T-helper 2 cell treated with Interferon-gamma antibody and Interleukin-4, amounts not matched to agents 100 ng/mL and 5 ng/mL, for 36 hours (primary cell): ENCODE data around the gene RTEL1. TPM values are rescaled to one million over a fixed set of nuclear protein-coding genes. Genes with fewer than 3 reads are reported as not detected.
"Not testable (repeated sequence)": the region's sequence is repeated elsewhere in the genome, so short reads cannot be mapped to it uniquely, and the experiment has no call there.

Source experiments
- intact Hi-C: fragments of 100-400 bp; cut with micrococcal nuclease; formaldehyde crosslinking; loops from one replicate; pipeline ENCODE4 v1.15.1; 2023
- total RNA-seq: library from RNA; stranded (reverse); gene quantifications from 2 replicates; pipeline ENCODE4 v1.2.3, GENCODE V29; 2022

The RTEL1 gene, protein sequence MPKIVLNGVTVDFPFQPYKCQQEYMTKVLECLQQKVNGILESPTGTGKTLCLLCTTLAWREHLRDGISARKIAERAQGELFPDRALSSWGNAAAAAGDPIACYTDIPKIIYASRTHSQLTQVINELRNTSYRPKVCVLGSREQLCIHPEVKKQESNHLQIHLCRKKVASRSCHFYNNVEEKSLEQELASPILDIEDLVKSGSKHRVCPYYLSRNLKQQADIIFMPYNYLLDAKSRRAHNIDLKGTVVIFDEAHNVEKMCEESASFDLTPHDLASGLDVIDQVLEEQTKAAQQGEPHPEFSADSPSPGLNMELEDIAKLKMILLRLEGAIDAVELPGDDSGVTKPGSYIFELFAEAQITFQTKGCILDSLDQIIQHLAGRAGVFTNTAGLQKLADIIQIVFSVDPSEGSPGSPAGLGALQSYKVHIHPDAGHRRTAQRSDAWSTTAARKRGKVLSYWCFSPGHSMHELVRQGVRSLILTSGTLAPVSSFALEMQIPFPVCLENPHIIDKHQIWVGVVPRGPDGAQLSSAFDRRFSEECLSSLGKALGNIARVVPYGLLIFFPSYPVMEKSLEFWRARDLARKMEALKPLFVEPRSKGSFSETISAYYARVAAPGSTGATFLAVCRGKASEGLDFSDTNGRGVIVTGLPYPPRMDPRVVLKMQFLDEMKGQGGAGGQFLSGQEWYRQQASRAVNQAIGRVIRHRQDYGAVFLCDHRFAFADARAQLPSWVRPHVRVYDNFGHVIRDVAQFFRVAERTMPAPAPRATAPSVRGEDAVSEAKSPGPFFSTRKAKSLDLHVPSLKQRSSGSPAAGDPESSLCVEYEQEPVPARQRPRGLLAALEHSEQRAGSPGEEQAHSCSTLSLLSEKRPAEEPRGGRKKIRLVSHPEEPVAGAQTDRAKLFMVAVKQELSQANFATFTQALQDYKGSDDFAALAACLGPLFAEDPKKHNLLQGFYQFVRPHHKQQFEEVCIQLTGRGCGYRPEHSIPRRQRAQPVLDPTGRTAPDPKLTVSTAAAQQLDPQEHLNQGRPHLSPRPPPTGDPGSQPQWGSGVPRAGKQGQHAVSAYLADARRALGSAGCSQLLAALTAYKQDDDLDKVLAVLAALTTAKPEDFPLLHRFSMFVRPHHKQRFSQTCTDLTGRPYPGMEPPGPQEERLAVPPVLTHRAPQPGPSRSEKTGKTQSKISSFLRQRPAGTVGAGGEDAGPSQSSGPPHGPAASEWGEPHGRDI (N-terminal part only)
- total RNA-seq, result 49.5 and 52.4 TPM in 2 replicates

DNA sequence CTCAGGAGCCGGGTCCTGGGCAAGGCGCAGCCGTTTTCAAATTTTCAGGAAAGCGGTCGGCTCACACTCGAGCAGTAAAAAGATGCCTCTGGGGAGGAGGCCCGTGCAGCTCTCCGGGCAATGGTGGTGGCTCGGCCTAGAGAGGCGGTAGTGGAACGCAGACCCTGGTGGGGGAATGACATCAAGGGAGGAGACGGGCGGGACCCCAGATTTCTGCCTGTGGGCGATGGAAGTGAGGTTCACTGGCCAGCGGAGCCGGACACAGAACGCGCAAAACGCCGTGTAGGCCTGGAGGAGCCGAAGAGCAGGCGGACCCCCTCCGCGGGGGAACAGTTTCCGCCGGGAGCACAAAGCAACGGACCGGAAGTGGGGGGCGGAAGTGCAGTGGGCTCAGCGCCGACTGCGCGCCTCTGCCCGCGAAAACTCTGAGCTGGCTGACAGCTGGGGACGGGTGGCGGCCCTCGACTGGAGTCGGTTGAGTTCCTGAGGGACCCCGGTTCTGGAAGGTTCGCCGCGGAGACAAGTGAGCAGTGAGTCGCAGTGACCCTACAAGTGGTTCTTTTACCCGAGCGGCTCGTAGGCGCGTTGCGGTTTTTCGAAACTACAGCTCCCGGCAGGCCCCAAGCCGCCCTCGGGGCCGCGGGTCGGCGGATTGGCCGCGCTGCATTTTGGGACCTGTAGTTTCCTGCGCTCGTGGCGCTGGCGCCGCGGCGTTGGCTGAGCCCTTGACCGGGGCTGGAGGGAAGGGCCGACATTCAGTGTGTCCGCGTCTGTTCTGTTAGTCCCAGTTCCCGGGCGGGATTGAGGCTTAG lies at the start of gene RTEL1:
Gene RTEL1 (plus strand): TSS at position 376 of the 812 bp plus-strand sequence. CDS start 1,091 bp downstream, outside the sequence.
- intact Hi-C loops, result loop anchor here (1.0 to 10.0 kb wide), 5 partner anchors 31 to 407 kb away; partner anchors contain the start of genes ABHD16B, ARFRP1, GMEB2 and SAMD10

GRCh38 chr20:63610581-63611435 lies 47.3 kb upstream of the RTEL1 start:
- intact Hi-C loops, result no loop called here

GRCh38 chr20:63611646-63612045 lies 46.5 kb upstream of the RTEL1 start:
- intact Hi-C loops, result no loop called here

GRCh38 chr20:63612276-63612931 lies 45.7 kb upstream of the RTEL1 start:
- intact Hi-C loops, result no loop called here

DNA sequence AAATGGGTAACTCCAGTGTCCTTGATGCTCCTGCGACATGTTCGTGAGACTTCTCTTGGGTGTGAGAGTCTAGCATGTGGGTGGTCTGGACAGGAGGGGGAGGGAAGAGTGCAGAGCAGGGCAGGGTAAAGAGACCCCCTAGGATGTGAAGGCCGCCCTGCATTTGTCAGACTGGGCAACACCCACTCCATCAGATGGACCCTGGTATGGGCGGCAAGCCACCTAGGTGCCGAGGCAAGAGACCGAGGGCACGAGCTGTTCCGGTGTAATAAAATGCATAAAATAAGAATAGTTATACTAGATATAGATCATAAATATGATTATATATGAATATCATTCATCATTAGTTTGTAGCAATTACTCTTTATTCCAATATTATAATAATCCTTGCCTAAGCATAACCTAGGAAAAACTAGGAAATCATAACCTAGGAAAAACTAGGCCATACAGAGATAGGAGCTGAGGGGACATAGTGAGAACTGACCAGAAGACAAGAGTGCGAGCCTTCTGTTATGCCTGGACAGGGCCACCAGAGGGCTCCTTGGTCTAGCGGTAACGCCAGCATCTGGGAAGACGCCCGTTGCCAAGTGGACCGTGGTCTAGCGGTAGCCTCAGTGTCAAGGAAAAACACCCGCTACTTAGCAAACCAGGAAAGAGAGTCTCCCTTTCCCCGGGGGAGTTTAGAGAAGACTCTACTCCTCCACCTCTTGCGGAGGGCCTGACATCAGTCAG lies 44.1 kb upstream of the RTEL1 start:
- intact Hi-C loops, result not testable (repeated sequence)

- intact Hi-C loops, result no loop called here
Observed at GRCh38 chr20:63617092-63617875, 40.8 kb upstream of the RTEL1 start.

GRCh38 chr20:63617876-63618265 lies 40.2 kb upstream of the RTEL1 start:
- intact Hi-C loops, result no loop called here

- intact Hi-C loops, result no loop called here
Observed at GRCh38 chr20:63618291-63618980, 39.7 kb upstream of the RTEL1 start.

DNA sequence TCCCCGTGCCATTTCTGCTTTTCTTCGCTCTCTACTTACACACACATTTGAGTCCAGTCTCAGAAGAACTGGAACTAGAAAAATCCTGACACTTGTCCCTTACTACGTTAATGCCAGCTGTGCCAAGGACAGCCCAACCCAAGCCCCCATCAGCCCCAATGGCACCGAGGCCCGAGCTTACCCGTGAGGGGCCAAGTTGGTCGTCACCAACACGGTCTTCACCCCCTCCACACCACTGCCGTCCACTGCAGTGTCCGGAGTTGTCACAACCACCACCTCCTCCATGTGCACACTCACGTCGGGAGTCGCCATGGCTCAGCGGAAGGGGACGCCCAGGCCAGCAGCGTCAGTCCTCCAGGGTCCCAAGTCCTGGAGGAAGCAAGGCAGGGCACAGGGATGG lies 39.0 kb upstream of the RTEL1 start:
- intact Hi-C loops, result no loop called here

GRCh38 chr20:63619505-63619904 lies 38.6 kb upstream of the RTEL1 start:
- intact Hi-C loops, result no loop called here

DNA sequence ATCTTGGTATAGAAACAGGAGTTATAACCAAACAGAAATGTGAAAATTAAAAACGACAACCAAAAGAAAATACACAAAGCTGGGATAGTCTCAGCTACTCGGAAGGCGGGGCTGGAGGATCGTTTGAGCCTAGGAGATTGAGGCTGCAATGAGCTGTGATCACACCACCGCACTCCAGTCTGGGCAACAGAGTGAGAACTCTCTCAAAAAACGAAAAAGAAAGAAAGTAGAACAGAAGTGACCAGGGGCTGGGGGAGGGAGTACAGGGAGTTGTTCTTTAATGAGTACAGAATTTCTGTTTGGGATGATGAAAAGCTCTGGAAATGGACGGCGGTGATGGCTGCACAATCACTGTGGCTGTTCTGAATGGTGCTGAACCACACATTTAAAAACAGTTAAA lies 37.1 kb upstream of the RTEL1 start:
- intact Hi-C loops, result loop anchor here (10.0 kb wide), 2 partner anchors 46 to 274 kb away; partner anchors contain the start of genes DNAJC5 and HELZ2

GRCh38 chr20:63622096-63622495 lies 36.0 kb upstream of the RTEL1 start:
- intact Hi-C loops, result loop anchor here (10.0 kb wide), 2 partner anchors 47 to 273 kb away; partner anchors contain the start of genes DNAJC5 and HELZ2

DNA sequence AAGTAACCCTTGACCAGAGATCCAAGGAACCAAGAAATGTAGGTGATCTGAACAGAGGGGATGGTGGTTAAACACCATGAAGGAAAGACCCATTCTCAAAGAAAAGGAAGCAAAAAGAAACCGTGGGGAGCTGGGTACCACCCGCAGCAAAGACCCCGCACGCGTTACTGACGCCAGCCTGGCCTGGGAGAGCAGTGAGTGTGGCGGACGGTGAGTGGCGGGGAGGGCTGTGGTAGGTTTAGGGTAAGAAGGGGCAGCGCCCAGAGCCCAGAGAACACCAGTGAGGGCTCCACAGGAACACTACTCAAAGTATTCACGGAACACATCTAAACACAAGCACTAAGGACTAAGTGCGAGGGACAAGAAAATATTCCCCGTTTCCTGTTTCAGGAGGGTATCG lies 35.4 kb upstream of the RTEL1 start:
- intact Hi-C loops, result loop anchor here (10.0 kb wide), 2 partner anchors 48 to 272 kb away; partner anchors contain the start of genes DNAJC5 and HELZ2

DNA sequence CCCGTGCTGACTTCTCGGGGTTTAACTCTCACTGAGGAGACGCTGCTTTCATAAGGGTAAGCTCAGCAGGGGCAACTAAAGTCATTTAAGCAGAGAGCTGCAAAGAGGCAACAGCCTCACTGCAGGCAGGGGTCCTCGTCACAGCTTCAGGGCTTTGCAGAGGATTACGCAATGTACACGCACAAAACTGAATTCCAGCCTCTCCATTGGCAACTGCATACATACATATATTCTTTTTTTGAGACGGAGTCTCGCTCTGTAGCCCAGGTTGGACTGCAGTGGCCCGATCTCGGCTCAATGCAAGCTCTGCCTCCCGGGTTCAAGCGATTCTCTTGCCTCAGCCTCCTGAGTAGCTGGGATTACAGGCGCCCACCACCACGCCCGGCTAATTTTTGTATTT lies 33.6 kb upstream of the RTEL1 start:
- intact Hi-C loops, result loop anchor here (10.0 kb wide), 2 partner anchors 50 to 270 kb away; partner anchors contain the start of genes DNAJC5 and HELZ2

DNA sequence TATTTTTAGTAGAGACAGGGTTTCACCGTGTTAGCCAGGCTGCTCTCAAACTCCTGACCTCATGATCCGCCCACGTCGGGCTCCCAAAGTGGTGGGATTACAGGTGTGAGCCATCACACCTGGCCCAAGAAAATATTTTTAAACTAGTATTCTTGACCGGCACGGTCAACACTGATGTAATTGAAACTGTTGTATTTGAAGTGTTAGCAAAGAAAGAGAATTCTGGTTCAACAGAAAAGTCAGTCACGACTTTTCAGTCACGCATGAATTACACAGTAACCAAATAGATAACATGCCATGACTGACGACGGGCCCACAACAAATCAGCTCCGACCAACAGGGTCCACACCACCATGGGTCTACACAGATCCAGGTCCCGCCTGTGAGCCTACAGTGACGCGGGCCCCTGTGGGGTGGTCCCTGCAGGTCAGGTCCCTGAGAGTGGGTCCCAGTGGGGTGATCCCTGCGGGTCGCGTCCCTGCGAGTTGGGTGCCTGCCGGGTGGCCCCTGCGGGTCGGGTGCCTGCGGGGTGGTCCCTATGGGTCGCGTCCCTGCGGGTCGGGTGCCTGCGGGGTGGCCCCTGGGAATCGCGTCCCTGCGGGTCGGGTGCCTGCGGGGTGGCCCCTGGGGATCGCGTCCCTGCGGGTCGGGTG lies 32.2 kb upstream of the RTEL1 start:
- intact Hi-C loops, result loop anchor here (10.0 kb wide), 2 partner anchors 51 to 269 kb away; partner anchors contain the start of genes DNAJC5 and HELZ2
